ENCODE data around the gene FEV.

DNA sequence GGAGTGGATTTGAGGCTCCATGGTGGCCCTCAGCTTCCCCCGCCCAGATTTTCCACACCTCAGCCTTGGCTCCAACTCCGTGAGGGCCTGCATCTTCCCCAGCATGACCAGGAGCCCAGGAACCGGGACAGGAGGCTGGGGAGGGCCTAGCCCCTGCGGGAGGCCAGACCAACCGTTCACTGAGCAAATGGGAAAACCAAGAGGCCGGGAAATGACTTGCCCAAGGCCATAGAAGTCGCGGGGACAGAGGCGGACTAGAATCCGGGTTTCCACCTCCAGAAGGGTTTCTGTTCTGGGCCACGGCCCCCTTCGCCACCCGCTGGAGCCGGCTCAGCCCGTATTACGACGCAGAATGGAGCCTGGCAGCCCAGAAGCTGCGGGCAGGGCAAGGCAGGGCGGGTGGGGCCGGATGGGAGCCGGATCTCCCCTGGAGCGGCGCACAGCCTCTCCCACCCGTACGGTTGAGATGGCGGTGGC, 16.2 kb upstream of the FEV start:
- TF ChIP-seq, protein P1, sequence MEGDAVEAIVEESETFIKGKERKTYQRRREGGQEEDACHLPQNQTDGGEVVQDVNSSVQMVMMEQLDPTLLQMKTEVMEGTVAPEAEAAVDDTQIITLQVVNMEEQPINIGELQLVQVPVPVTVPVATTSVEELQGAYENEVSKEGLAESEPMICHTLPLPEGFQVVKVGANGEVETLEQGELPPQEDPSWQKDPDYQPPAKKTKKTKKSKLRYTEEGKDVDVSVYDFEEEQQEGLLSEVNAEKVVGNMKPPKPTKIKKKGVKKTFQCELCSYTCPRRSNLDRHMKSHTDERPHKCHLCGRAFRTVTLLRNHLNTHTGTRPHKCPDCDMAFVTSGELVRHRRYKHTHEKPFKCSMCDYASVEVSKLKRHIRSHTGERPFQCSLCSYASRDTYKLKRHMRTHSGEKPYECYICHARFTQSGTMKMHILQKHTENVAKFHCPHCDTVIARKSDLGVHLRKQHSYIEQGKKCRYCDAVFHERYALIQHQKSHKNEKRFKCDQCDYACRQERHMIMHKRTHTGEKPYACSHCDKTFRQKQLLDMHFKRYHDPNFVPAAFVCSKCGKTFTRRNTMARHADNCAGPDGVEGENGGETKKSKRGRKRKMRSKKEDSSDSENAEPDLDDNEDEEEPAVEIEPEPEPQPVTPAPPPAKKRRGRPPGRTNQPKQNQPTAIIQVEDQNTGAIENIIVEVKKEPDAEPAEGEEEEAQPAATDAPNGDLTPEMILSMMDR (IDR thresholded peaks at IDR 0.05; ENCODE audit: low read depth, low read length), result no peak
- TF ChIP-seq POLR2A (IDR thresholded peaks at IDR 0.05; ENCODE audit: extremely low read depth, insufficient read length), result no peak
